ENCODE measurements around the gene C11orf52.

- TF ChIP-seq, protein P1, sequence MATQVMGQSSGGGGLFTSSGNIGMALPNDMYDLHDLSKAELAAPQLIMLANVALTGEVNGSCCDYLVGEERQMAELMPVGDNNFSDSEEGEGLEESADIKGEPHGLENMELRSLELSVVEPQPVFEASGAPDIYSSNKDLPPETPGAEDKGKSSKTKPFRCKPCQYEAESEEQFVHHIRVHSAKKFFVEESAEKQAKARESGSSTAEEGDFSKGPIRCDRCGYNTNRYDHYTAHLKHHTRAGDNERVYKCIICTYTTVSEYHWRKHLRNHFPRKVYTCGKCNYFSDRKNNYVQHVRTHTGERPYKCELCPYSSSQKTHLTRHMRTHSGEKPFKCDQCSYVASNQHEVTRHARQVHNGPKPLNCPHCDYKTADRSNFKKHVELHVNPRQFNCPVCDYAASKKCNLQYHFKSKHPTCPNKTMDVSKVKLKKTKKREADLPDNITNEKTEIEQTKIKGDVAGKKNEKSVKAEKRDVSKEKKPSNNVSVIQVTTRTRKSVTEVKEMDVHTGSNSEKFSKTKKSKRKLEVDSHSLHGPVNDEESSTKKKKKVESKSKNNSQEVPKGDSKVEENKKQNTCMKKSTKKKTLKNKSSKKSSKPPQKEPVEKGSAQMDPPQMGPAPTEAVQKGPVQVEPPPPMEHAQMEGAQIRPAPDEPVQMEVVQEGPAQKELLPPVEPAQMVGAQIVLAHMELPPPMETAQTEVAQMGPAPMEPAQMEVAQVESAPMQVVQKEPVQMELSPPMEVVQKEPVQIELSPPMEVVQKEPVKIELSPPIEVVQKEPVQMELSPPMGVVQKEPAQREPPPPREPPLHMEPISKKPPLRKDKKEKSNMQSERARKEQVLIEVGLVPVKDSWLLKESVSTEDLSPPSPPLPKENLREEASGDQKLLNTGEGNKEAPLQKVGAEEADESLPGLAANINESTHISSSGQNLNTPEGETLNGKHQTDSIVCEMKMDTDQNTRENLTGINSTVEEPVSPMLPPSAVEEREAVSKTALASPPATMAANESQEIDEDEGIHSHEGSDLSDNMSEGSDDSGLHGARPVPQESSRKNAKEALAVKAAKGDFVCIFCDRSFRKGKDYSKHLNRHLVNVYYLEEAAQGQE (IDR thresholded peaks at IDR 0.05; ENCODE audit: insufficient replicate concordance, low read depth): no peak
- TF ChIP-seq CTCF (IDR thresholded peaks at IDR 0.05; ENCODE audit: insufficient read depth, low read length) (no peak), POLR2AphosphoS5 (IDR thresholded peaks at IDR 0.05; ENCODE audit: low read depth) (no peak)
Measured at GRCh38 chr11:111963931-111964340, 45.2 kb downstream of the C11orf52 start.

Data from HL-60 (cell line).